ENCODE measurements around the gene GHR.

DNA sequence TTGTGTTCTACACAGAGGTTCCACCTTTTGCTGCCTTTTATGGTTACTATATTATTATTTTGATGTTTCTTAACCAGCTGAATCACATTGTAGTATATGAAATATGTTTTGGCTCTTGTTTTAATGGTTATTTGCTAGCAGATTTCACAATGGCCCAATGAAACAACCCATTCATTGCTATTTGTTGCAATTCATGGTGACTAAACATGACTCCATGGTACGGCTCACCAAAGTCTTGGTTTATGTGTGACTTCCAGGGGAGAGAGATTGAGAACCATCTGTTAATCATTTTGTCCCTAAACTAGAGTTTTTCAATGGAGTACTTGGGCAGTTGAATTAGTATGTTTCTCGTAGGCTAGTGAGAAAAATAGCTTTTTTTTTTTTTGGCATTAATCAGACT is 108.4 kb downstream of the GHR start:
- TF ChIP-seq EZH2 (IDR thresholded peaks at IDR 0.05; ENCODE audit: low read length, unreplicated experiment) (no peak), EZH2phosphoT487 (IDR thresholded peaks at IDR 0.05; ENCODE audit: borderline replicate concordance, low read length) (no peak)
- TF ChIP-seq, protein P1, sequence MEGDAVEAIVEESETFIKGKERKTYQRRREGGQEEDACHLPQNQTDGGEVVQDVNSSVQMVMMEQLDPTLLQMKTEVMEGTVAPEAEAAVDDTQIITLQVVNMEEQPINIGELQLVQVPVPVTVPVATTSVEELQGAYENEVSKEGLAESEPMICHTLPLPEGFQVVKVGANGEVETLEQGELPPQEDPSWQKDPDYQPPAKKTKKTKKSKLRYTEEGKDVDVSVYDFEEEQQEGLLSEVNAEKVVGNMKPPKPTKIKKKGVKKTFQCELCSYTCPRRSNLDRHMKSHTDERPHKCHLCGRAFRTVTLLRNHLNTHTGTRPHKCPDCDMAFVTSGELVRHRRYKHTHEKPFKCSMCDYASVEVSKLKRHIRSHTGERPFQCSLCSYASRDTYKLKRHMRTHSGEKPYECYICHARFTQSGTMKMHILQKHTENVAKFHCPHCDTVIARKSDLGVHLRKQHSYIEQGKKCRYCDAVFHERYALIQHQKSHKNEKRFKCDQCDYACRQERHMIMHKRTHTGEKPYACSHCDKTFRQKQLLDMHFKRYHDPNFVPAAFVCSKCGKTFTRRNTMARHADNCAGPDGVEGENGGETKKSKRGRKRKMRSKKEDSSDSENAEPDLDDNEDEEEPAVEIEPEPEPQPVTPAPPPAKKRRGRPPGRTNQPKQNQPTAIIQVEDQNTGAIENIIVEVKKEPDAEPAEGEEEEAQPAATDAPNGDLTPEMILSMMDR (conservative IDR thresholded peaks at IDR 0.05; ENCODE audit: low read depth, low read length): no peak

All from PC-3 (cell line).